HG02885 (cell line): Measurements from ENCODE around the gene GBP7.
A peak's percentile ranks its signal among the peaks of the same experiment; 100 is the strongest.
"Not testable (repeated sequence)": the region's sequence is repeated elsewhere in the genome, so short reads cannot be mapped to it uniquely, and the experiment has no call there.

ENCODE experiments used
- ATAC-seq: cut with Tn5 transposase; IDR thresholded peaks from one replicate; pipeline ENCODE4 v1.9.1; 2021; ENCODE audit warnings: mild to moderate bottlenecking; ENCODE audit not compliant: unreplicated experiment, poor library complexity

The GBP7 gene

GRCh38 chr1:89175601-89176256 lies at the start of gene GBP7:
TSS of gene GBP7 (minus strand) at chr1:89176003. CDS start at chr1:89171935, 4,068 bp downstream.
- ATAC-seq, result no peak

- ATAC-seq, result no peak
These were observed 45.5 kb upstream of the GBP7 start for GRCh38 chr1:89221341-89221740.

GRCh38 chr1:89219851-89220250 lies 44.0 kb upstream of the GBP7 start:
- not testable (repeated sequence) for ATAC-seq

- not testable (repeated sequence) for ATAC-seq
These were observed 43.1 kb upstream of the GBP7 start for GRCh38 chr1:89218941-89219340.

- ATAC-seq, result no peak
These were observed 37.5 kb upstream of the GBP7 start for GRCh38 chr1:89213347-89213746.

- ATAC-seq, result no peak
These were observed 35.3 kb upstream of the GBP7 start for GRCh38 chr1:89211035-89211634.

GRCh38 chr1:89206373-89206772 lies 30.6 kb upstream of the GBP7 start:
- ATAC-seq, result no peak

- ATAC-seq, result no peak
These were observed 27.4 kb upstream of the GBP7 start for GRCh38 chr1:89203166-89203565.

- ATAC-seq, result peak; percentile 76
These were observed 25.4 kb upstream of the GBP7 start for GRCh38 chr1:89201106-89201794.

- no peak for ATAC-seq
These were observed 24.9 kb upstream of the GBP7 start for GRCh38 chr1:89200663-89201062.

GRCh38 chr1:89199525-89200031 lies 23.8 kb upstream of the GBP7 start:
- no peak for ATAC-seq

GRCh38 chr1:89198491-89199072 lies 22.8 kb upstream of the GBP7 start, which contains the start of gene GBP4:
TSS of gene GBP4 (minus strand) at chr1:89198942. CDS start at chr1:89198834, 108 bp downstream.
- ATAC-seq, result peak; percentile 48

GRCh38 chr1:89198081-89198480 lies 22.3 kb upstream of the GBP7 start:
- peak; percentile 1 for ATAC-seq

- ATAC-seq, result no peak
These were observed 19.7 kb upstream of the GBP7 start for GRCh38 chr1:89195476-89195875.

GRCh38 chr1:89191314-89191713 lies 15.5 kb upstream of the GBP7 start:
- ATAC-seq, result no peak

- no peak for ATAC-seq
These were observed 14.2 kb upstream of the GBP7 start for GRCh38 chr1:89190017-89190416.

GRCh38 chr1:89179343-89179742 lies 3.5 kb upstream of the GBP7 start:
- ATAC-seq, result no peak

GRCh38 chr1:89176971-89177370 lies 1.2 kb upstream of the GBP7 start:
- no peak for ATAC-seq

GRCh38 chr1:89174491-89174890 lies 1.3 kb downstream of the GBP7 start:
- ATAC-seq, result no peak

- ATAC-seq, result no peak
These were observed 3.2 kb downstream of the GBP7 start for GRCh38 chr1:89172468-89173143.
